ENCODE data around the gene TCEAL7. TPM values are rescaled to one million over a fixed set of nuclear protein-coding genes. Genes with fewer than 3 reads are reported as not detected.
A peak's percentile ranks its signal among the peaks of the same experiment; 100 is the strongest.

The TCEAL7 gene
- total RNA-seq, 1 experiment from 2014 or later = not detected

- Histone ChIP-seq H3K4me1 (ENCODE audit: control insufficient read depth, insufficient read depth, low read length) (peaks cover 4% of the 10 kb centered on the region; the same call in 1 of the 2 replicates), H3K9me3 (ENCODE audit: control insufficient read depth, insufficient read depth, low read depth, low read length) (no peaks in the 10 kb centered on the region), H3K4me3 (ENCODE audit: low read depth in 2 of 2, low read length in 2 of 2) (peak overlapping the region; percentile 63 to 72), H3K27ac (ENCODE audit: low read length) (peak overlapping the region; percentile 48; the same call in 1 of the 2 replicates), H3K36me3 (ENCODE audit: control insufficient read depth, insufficient read depth, low read length) (no peaks in the 10 kb centered on the region; the same call in 1 of the 2 replicates), H3K27me3 (ENCODE audit: control insufficient read depth, insufficient read depth, low read length) (no peaks in the 10 kb centered on the region)
- ChIA-PET CTCF (interaction anchor here (0.6 to 0.7 kb wide), 2 partner anchors 19 to 166 kb away, joined by 4 read pairs; no protein-coding TSS in a partner anchor), POLR2A (interaction anchor here (0.9 kb wide), 1 partner anchor 21 kb away, joined by 5 read pairs; the partner anchor contains the start of gene TCEAL9)
- TF ChIP-seq, protein P1, sequence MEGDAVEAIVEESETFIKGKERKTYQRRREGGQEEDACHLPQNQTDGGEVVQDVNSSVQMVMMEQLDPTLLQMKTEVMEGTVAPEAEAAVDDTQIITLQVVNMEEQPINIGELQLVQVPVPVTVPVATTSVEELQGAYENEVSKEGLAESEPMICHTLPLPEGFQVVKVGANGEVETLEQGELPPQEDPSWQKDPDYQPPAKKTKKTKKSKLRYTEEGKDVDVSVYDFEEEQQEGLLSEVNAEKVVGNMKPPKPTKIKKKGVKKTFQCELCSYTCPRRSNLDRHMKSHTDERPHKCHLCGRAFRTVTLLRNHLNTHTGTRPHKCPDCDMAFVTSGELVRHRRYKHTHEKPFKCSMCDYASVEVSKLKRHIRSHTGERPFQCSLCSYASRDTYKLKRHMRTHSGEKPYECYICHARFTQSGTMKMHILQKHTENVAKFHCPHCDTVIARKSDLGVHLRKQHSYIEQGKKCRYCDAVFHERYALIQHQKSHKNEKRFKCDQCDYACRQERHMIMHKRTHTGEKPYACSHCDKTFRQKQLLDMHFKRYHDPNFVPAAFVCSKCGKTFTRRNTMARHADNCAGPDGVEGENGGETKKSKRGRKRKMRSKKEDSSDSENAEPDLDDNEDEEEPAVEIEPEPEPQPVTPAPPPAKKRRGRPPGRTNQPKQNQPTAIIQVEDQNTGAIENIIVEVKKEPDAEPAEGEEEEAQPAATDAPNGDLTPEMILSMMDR (IDR thresholded peaks at IDR 0.05) = no peak
- TF ChIP-seq REST (IDR thresholded peaks at IDR 0.05; ENCODE audit: insufficient read depth in 1 of 2, low read depth in 2 of 2, low read length in 1 of 2) (no peak), POLR2AphosphoS5 (IDR thresholded peaks at IDR 0.05; ENCODE audit: low read depth, low read length) (no peak), SIN3A (IDR thresholded peaks at IDR 0.05; ENCODE audit: borderline replicate concordance, insufficient read depth, low read depth, low read length) (no peak), TCF7L2 (IDR thresholded peaks at IDR 0.05; ENCODE audit: low read depth, low read length) (no peak)
- DNase-seq (ENCODE audit: low read depth, low spot score) (no peak), ATAC-seq (peak; percentile 49)
- no TSS peak for BruUV-seq (replicated peaks)
- in situ Hi-C loops (cut with HindIII; ENCODE audit: low pct_unique_long_range_greater_than_20kb, low sequenced_read_pairs) (no loop called here), intact Hi-C loops (cut with micrococcal nuclease; ENCODE audit: unreplicated experiment) (no loop called here)
These were observed 46.9 kb downstream of the TCEAL7 start for GRCh38 chrX:103376979-103377324.

DNA sequence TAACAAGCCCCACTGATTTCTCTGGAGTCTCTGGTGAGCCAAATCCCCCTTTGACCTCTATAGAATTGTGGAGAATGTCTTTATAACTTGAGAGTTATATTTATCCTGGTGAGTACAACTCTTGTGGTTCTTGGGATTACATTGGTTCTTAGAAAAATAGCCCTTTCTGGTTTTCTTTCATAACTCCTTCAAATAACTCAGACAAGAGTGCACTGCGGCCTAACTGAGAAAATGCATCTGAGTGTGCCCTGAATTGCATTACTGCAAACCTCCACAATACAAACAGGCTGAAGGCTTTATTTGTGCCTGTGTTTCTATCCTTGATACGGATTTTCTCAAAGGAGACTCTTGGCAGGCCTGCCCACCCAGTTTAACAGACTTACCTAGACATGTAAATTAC is 49.0 kb downstream of the TCEAL7 start:
- no peaks in the 10 kb centered on the region; the same call in 1 of the 2 replicates for H3K4me1 ChIP-seq (ENCODE audit: control insufficient read depth, insufficient read depth, low read length)
- ChIA-PET CTCF (no interaction called here), POLR2A (no interaction called here)
- intact Hi-C loops (cut with micrococcal nuclease; ENCODE audit: unreplicated experiment) = no loop called here
- H3K9me3 ChIP-seq (ENCODE audit: control insufficient read depth, insufficient read depth, low read depth, low read length) = no peaks in the 10 kb centered on the region
- no peak for TF ChIP-seq REST (IDR thresholded peaks at IDR 0.05; ENCODE audit: insufficient read depth in 1 of 2, low read depth in 2 of 2, low read length in 1 of 2)
- TF ChIP-seq, protein P1 (IDR thresholded peaks at IDR 0.05) = no peak
- no peak overlapping the region for H3K4me3 ChIP-seq (ENCODE audit: low read depth in 2 of 2, low read length in 2 of 2)
- H3K27me3 ChIP-seq (ENCODE audit: control insufficient read depth, insufficient read depth, low read length) = no peaks in the 10 kb centered on the region
- no TSS peak for BruUV-seq (replicated peaks)
- in situ Hi-C loops (cut with HindIII; ENCODE audit: low pct_unique_long_range_greater_than_20kb, low sequenced_read_pairs) = no loop called here
- no peaks in the 10 kb centered on the region; the same call in 1 of the 2 replicates for H3K36me3 ChIP-seq (ENCODE audit: control insufficient read depth, insufficient read depth, low read length)
- H3K27ac ChIP-seq (ENCODE audit: low read length) = no peak overlapping the region
- ATAC-seq (no peak), DNase-seq (ENCODE audit: low read depth, low spot score) (no peak)

Other genes with a start within 250 kb of the TCEAL7 start
- 0.26 TPM for gene NXF3, start 237.1 kb upstream of the TCEAL7 start, total RNA-seq (2021; ENCODE audit: unreplicated experiment)
- gene BEX4, start 115.1 kb upstream of the TCEAL7 start, total RNA-seq (2021; ENCODE audit: unreplicated experiment) = 1.1 TPM
- 13.9 TPM for gene TCEAL8, start 75.1 kb upstream of the TCEAL7 start, total RNA-seq (2021; ENCODE audit: unreplicated experiment)
- gene TCEAL5, start 53.5 kb upstream of the TCEAL7 start, total RNA-seq (2021; ENCODE audit: unreplicated experiment) = not detected
- 9.1 TPM for gene BEX2, start 19.2 kb upstream of the TCEAL7 start, total RNA-seq (2021; ENCODE audit: unreplicated experiment)
- 42.6 TPM for gene TCEAL9, start 26.3 kb downstream of the TCEAL7 start, total RNA-seq (2021; ENCODE audit: unreplicated experiment)
- 59.3 TPM for gene BEX3, start 46.3 kb downstream of the TCEAL7 start, total RNA-seq (2021; ENCODE audit: unreplicated experiment)
- gene RAB40A, start 189.2 kb downstream of the TCEAL7 start, total RNA-seq (2021; ENCODE audit: unreplicated experiment) = 0.26 TPM